SK-N-SH treated with all-trans-retinoic acid at 6 μM for 48 hours (cell line): ENCODE results near the gene FAF1.

ENCODE experiments used
- RARB ChIP-seq: fragments of 250-450 bp; sonication (Bioruptor Pico); IDR thresholded peaks from 2 replicates; pipeline ENCODE4 v1.8.0; 2021; ENCODE audit warnings: mild to moderate bottlenecking, moderate library complexity
- ZNF70 ChIP-seq: fragments of 450-650 bp; formaldehyde crosslinking; IDR thresholded peaks from 2 replicates; pipeline ENCODE4 v1.5.0; 2020; ENCODE audit warnings: mild to moderate bottlenecking, moderate library complexity
- ZNF8 ChIP-seq: fragments of 450-650 bp; formaldehyde crosslinking; IDR thresholded peaks from 2 replicates; pipeline ENCODE4 v1.5.0; 2020; ENCODE audit warnings: mild to moderate bottlenecking, moderate library complexity
- TF ChIP-seq, protein P1 (sequence below): fragments of 250-450 bp; sonication (Bioruptor Pico); IDR thresholded peaks from 2 replicates; pipeline ENCODE4 v1.5.1; 2020; ENCODE audit warnings: low read depth, mild to moderate bottlenecking, moderate library complexity

DNA sequence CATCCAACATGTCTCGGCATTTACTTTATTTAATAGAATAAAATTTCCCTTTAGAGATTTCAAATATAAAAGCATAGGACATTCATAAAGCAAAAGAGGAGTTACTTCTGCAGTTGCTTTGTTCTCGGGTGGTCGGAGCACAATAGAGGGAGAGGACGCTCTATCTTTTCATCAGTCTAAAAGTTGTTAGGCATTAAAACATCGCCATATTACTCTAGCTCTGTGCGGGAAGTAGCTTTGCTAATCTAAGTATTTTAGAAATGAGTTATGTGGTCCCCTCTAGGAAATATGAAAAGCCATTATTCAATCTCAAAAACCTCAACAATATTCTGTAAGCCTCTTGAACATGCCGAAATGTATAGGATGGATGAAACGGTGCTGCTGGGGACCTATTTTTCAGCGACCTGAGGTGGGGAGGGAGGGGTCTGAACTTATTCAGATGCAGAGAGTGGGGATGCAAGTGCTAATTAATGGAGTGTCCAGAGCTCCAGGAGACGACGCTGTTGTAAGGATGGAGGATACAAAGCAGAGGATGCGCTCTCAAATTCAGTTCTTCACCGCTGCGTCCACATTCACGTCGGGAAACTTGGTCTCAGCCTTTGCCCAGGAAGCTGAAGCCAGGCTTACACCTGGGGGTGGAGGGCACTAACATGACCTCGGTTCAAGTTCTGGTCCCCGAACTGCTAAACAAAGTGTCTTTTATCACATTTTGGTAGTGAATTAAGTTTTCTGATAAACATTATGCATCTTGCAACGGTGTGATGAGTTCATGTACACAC is 16.2 kb upstream of the FAF1 start:
- TF ChIP-seq RARB (CRISPR knock-in tag) (no peak), ZNF8 (CRISPR knock-in tag) (no peak), ZNF70 (no peak)
- TF ChIP-seq, protein P1, sequence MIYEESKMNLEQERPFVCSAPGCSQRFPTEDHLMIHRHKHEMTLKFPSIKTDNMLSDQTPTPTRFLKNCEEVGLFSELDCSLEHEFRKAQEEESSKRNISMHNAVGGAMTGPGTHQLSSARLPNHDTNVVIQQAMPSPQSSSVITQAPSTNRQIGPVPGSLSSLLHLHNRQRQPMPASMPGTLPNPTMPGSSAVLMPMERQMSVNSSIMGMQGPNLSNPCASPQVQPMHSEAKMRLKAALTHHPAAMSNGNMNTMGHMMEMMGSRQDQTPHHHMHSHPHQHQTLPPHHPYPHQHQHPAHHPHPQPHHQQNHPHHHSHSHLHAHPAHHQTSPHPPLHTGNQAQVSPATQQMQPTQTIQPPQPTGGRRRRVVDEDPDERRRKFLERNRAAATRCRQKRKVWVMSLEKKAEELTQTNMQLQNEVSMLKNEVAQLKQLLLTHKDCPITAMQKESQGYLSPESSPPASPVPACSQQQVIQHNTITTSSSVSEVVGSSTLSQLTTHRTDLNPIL, result no peak
